ENCODE measurements around the gene AKTIP.
A peak's percentile ranks its signal among the peaks of the same experiment; 100 is the strongest.

Gene AKTIP

GRCh38 chr16:53476867-53477266 is 26.1 kb downstream of the AKTIP start:
- no peak for DNase-seq

- peak; percentile 80 for DNase-seq
Observed at GRCh38 chr16:53465606-53466280, 37.3 kb downstream of the AKTIP start.

- DNase-seq, result no peak
Observed at GRCh38 chr16:53458635-53459034, 44.4 kb downstream of the AKTIP start.

GRCh38 chr16:53457670-53458069 is 45.3 kb downstream of the AKTIP start:
- no peak for DNase-seq

GRCh38 chr16:53456625-53457024 is 46.4 kb downstream of the AKTIP start:
- no peak for DNase-seq

GRCh38 chr16:53453928-53454327 is 49.1 kb downstream of the AKTIP start:
- no peak for DNase-seq

GRCh38 chr16:53449816-53450517 is 53.0 kb downstream of the AKTIP start:
- no peak for DNase-seq

GRCh38 chr16:53446090-53446489 is 56.9 kb downstream of the AKTIP start:
- no peak for DNase-seq

GRCh38 chr16:53445534-53445933 is 57.5 kb downstream of the AKTIP start:
- no peak for DNase-seq
